ENCODE data around the gene SURF2. TPM values are rescaled to one million over a fixed set of nuclear protein-coding genes. Genes with fewer than 3 reads are reported as not detected.

The SURF2 gene
- total RNA-seq, 1 donor from 2014 or later: 20.0 TPM

DNA sequence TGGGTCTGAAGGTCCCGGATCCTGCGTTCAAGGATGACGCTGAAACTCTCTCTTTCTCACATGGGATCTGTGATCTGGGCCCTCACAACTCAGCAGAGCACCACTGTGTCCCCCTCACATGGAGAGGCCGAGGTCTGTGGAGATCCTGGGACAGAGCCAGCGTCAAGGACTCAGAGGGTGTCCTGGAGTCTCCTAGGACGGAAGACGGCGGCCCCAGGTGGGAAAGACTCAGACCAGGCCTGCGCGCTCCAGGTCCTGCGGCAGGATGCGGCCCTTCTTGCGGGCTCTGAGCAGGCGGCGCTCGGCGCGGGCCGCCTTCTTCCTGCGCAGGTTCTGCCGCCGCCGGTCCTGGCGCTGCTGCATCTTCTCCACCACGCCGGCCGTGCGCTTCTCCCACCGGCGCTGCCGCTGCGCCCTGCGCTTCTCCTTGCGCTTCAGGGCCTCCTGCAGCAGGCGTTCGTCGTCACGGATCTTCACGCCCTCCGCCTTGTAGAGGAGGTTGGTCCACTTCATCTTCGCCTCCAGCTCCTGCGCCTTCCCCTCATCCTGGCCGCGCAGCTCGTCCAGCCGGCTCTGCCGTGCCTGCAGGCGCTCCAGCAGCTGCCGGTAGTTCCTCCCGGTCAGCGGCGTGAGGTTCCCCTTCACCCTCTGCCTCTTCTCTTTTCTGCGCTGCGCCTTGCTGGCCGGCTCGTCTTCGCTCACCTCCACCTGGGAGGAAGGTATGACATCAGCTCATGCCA, 24.5 kb upstream of the SURF2 start:
- H3K4me1 Mint-ChIP-seq (ENCODE audit: low read depth, unreplicated experiment): peaks cover 14% of the 10 kb centered on the region
- no peak for DNase-seq (ENCODE audit: low read depth)
- FAIRE-seq: no peak
- H3K27me3 Mint-ChIP-seq (ENCODE audit: low read depth, unreplicated experiment): peaks cover 1% of the 10 kb centered on the region
- Histone ChIP-seq H3K79me2 (ENCODE audit: insufficient read depth, low read length) (peaks cover 36% of the 10 kb centered on the region), H2AFZ (ENCODE audit: low read depth, low read length) (no peak overlapping the region), H3K27ac (ENCODE audit: low read depth, low read length) (no peak overlapping the region), H3K9me3 (ENCODE audit: insufficient read depth, low read depth, low read length) (no peaks in the 10 kb centered on the region), H3K36me3 (ENCODE audit: insufficient read depth, low read length) (peaks cover 24% of the 10 kb centered on the region), H3K27me3 (ENCODE audit: insufficient read depth, low read length) (no peaks in the 10 kb centered on the region), H3K9ac (ENCODE audit: low read length) (no peak overlapping the region), H3K4me3 (ENCODE audit: insufficient read depth, low read depth, low read length) (no peak overlapping the region), H3K4me2 (ENCODE audit: low read length) (no peak overlapping the region), H3K4me1 (ENCODE audit: insufficient read depth, low read length) (peaks cover 7% of the 10 kb centered on the region), H4K20me1 (ENCODE audit: insufficient read depth, low read length) (peaks cover 40% of the 10 kb centered on the region)
- H3K27ac Mint-ChIP-seq (ENCODE audit: unreplicated experiment): peak overlapping the region; percentile 34
- peaks cover 19% of the 10 kb centered on the region for H3K36me3 Mint-ChIP-seq (ENCODE audit: low read depth, unreplicated experiment)
- H3K9me3 Mint-ChIP-seq (ENCODE audit: unreplicated experiment): no peaks in the 10 kb centered on the region
- no peak overlapping the region for H3K4me3 Mint-ChIP-seq (ENCODE audit: unreplicated experiment)
- TF ChIP-seq EZH2 (IDR thresholded peaks at IDR 0.05; ENCODE audit: insufficient read depth, low read length): no peak
- TF ChIP-seq, protein P1, sequence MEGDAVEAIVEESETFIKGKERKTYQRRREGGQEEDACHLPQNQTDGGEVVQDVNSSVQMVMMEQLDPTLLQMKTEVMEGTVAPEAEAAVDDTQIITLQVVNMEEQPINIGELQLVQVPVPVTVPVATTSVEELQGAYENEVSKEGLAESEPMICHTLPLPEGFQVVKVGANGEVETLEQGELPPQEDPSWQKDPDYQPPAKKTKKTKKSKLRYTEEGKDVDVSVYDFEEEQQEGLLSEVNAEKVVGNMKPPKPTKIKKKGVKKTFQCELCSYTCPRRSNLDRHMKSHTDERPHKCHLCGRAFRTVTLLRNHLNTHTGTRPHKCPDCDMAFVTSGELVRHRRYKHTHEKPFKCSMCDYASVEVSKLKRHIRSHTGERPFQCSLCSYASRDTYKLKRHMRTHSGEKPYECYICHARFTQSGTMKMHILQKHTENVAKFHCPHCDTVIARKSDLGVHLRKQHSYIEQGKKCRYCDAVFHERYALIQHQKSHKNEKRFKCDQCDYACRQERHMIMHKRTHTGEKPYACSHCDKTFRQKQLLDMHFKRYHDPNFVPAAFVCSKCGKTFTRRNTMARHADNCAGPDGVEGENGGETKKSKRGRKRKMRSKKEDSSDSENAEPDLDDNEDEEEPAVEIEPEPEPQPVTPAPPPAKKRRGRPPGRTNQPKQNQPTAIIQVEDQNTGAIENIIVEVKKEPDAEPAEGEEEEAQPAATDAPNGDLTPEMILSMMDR (IDR thresholded peaks at IDR 0.05; ENCODE audit: insufficient read depth, low read depth, low read length): no peak

DNA sequence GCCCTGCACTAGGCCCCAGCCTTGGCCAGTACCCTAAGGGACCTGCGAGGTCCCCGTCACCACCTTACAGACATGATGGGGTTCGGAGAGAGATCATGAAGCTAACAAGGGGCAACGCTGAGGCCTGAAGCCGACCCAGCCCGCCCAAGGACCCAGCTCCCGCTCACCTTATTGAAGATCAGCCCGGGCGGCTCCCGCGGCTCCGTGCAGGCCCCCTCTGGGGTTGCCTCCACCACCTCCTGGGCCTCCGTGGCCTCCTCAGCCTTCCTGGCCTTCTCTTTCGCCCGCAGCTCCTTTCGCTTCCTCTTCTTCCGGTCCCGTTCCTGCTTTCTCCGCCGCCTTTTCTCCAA, 24.0 kb upstream of the SURF2 start:
- no peak overlapping the region for H3K27ac ChIP-seq (ENCODE audit: low read depth, low read length)
- FAIRE-seq: no peak
- no peaks in the 10 kb centered on the region for H3K9me3 ChIP-seq (ENCODE audit: insufficient read depth, low read depth, low read length)
- no peak overlapping the region for H3K4me3 Mint-ChIP-seq (ENCODE audit: unreplicated experiment)
- no peak overlapping the region for H3K4me3 ChIP-seq (ENCODE audit: insufficient read depth, low read depth, low read length)
- H3K9ac ChIP-seq (ENCODE audit: low read length): no peak overlapping the region
- H3K27me3 ChIP-seq (ENCODE audit: insufficient read depth, low read length): no peaks in the 10 kb centered on the region
- TF ChIP-seq, protein P1 (IDR thresholded peaks at IDR 0.05; ENCODE audit: insufficient read depth, low read depth, low read length): no peak
- no peak for TF ChIP-seq EZH2 (IDR thresholded peaks at IDR 0.05; ENCODE audit: insufficient read depth, low read length)
- no peaks in the 10 kb centered on the region for H3K9me3 Mint-ChIP-seq (ENCODE audit: unreplicated experiment)
- no peak overlapping the region for H3K4me2 ChIP-seq (ENCODE audit: low read length)
- H3K36me3 ChIP-seq (ENCODE audit: insufficient read depth, low read length): peaks cover 24% of the 10 kb centered on the region
- H4K20me1 ChIP-seq (ENCODE audit: insufficient read depth, low read length): peaks cover 40% of the 10 kb centered on the region
- DNase-seq (ENCODE audit: low read depth): no peak
- H3K36me3 Mint-ChIP-seq (ENCODE audit: low read depth, unreplicated experiment): peaks cover 19% of the 10 kb centered on the region
- peaks cover 14% of the 10 kb centered on the region for H3K4me1 Mint-ChIP-seq (ENCODE audit: low read depth, unreplicated experiment)
- peaks cover 7% of the 10 kb centered on the region for H3K4me1 ChIP-seq (ENCODE audit: insufficient read depth, low read length)
- H3K27me3 Mint-ChIP-seq (ENCODE audit: low read depth, unreplicated experiment): peaks cover 1% of the 10 kb centered on the region
- H3K27ac Mint-ChIP-seq (ENCODE audit: unreplicated experiment): no peak overlapping the region
- H3K79me2 ChIP-seq (ENCODE audit: insufficient read depth, low read length): peaks cover 36% of the 10 kb centered on the region
- no peak overlapping the region for H2AFZ ChIP-seq (ENCODE audit: low read depth, low read length)

DNA sequence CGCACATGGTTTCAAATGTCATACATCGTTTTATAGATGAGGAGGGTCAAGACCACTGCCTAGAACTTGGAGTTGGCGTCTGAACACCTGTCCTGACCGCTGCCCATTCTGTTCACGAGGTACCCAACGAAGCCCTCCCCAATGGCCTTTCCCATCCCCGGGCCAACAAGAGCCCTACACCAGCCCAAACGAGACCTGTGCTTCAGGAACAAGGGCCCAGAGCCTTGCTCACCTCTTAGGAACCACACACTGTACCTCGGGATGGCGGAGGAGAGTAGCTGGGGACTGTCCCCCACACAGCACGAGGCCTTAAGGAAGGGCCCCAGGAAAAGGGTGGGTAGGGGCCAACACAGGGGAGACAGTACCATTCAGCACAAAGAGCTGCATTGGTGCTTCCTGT, 23.3 kb upstream of the SURF2 start:
- H3K27me3 ChIP-seq (ENCODE audit: insufficient read depth, low read length): no peaks in the 10 kb centered on the region
- no peak overlapping the region for H3K9ac ChIP-seq (ENCODE audit: low read length)
- FAIRE-seq (no peak), DNase-seq (ENCODE audit: low read depth) (no peak)
- no peak overlapping the region for H2AFZ ChIP-seq (ENCODE audit: low read depth, low read length)
- H3K9me3 ChIP-seq (ENCODE audit: insufficient read depth, low read depth, low read length): no peaks in the 10 kb centered on the region
- Mint-ChIP-seq H3K27me3 (ENCODE audit: low read depth, unreplicated experiment) (no peaks in the 10 kb centered on the region), H3K36me3 (ENCODE audit: low read depth, unreplicated experiment) (peaks cover 14% of the 10 kb centered on the region), H3K4me1 (ENCODE audit: low read depth, unreplicated experiment) (peaks cover 14% of the 10 kb centered on the region), H3K4me3 (ENCODE audit: unreplicated experiment) (peak overlapping the region; percentile 14), H3K27ac (ENCODE audit: unreplicated experiment) (no peak overlapping the region), H3K9me3 (ENCODE audit: unreplicated experiment) (no peaks in the 10 kb centered on the region)
- H4K20me1 ChIP-seq (ENCODE audit: insufficient read depth, low read length): peaks cover 40% of the 10 kb centered on the region
- no peak overlapping the region for H3K4me2 ChIP-seq (ENCODE audit: low read length)
- H3K27ac ChIP-seq (ENCODE audit: low read depth, low read length): no peak overlapping the region
- H3K4me1 ChIP-seq (ENCODE audit: insufficient read depth, low read length): peaks cover 7% of the 10 kb centered on the region
- peaks cover 24% of the 10 kb centered on the region for H3K36me3 ChIP-seq (ENCODE audit: insufficient read depth, low read length)
- no peak overlapping the region for H3K4me3 ChIP-seq (ENCODE audit: insufficient read depth, low read depth, low read length)
- TF ChIP-seq, protein P1 (IDR thresholded peaks at IDR 0.05; ENCODE audit: insufficient read depth, low read depth, low read length): no peak
- no peak for TF ChIP-seq EZH2 (IDR thresholded peaks at IDR 0.05; ENCODE audit: insufficient read depth, low read length)
- peaks cover 36% of the 10 kb centered on the region for H3K79me2 ChIP-seq (ENCODE audit: insufficient read depth, low read length)
